Lung (tissue), 12 donors: ENCODE results near the gene AFF1. TPM values are rescaled to one million over a fixed set of nuclear protein-coding genes. Genes with fewer than 3 reads are reported as not detected.
"Not testable (repeated sequence)": the region's sequence is repeated elsewhere in the genome, so short reads cannot be mapped to it uniquely, and the experiment has no call there.

Experiments used
- ATAC-seq: fragments of 200-7000 bp; cut with Tn5 transposase; one replicate; pipeline ENCODE4 v1.9.1; 2020; ENCODE audit warnings: moderate number of reproducible peaks; ENCODE audit not compliant: insufficient read depth, low FRiP score
- DNase-seq, 3 donors: peaks; one replicate each; pipeline ENCODE4 v3.0.0-alpha.2; 2013 to 2017
- H3K27ac ChIP-seq, 2 donors: one replicate each; pipeline ENCODE4 v1.5.1; 2013; ENCODE audit warnings: mild to moderate bottlenecking in 2 of 2, moderate library complexity in 2 of 2, control low read depth in 1 of 2, inconsistent platforms in 1 of 2, low read depth in 1 of 2, low read length in 1 of 2
- H3K27me3 ChIP-seq, 3 donors: one replicate each; pipeline ENCODE4 v1.5.1; 2013; ENCODE audit warnings: low read length in 2 of 3; ENCODE audit not compliant: control insufficient read depth in 3 of 3, insufficient read depth in 3 of 3
- H3K36me3 ChIP-seq, 4 donors: one replicate each; pipeline ENCODE4 v1.5.1; 2013; ENCODE audit warnings: low read length in 4 of 4, mild to moderate bottlenecking in 1 of 4, moderate library complexity in 1 of 4; ENCODE audit not compliant: control insufficient read depth in 4 of 4, insufficient read depth in 4 of 4
- H3K4me1 ChIP-seq, 5 donors: one replicate each; pipeline ENCODE4 v1.5.1; 2013; ENCODE audit warnings: low read length in 5 of 5, mild to moderate bottlenecking in 2 of 5, moderate library complexity in 1 of 5; ENCODE audit not compliant: control insufficient read depth in 5 of 5, insufficient read depth in 5 of 5
- H3K4me3 ChIP-seq: one replicate; pipeline ENCODE4 v1.5.1; 2013; ENCODE audit warnings: mild to moderate bottlenecking, control low read depth, moderate library complexity
- H3K9ac ChIP-seq, 2 donors: one replicate each; pipeline ENCODE4 v1.5.1; 2013; ENCODE audit warnings: low read length in 2 of 2, control low read depth in 1 of 2; ENCODE audit not compliant: insufficient read depth in 1 of 2
- H3K9me3 ChIP-seq, 4 donors: one replicate each; pipeline ENCODE4 v1.5.1; 2013; ENCODE audit warnings: low read length in 3 of 4, mild to moderate bottlenecking in 1 of 4, moderate library complexity in 1 of 4; ENCODE audit not compliant: control insufficient read depth in 4 of 4, insufficient read depth in 3 of 4
- WGBS, 2 donors: extraction: QIAGEN DNeasy Blood & Tissue Kit; methylation state at CpG; one replicate each; pipeline ENCODE4 v1.1.7; 2013; 5-methylcytosine and 5-hydroxymethylcytosine counted together
- polyA plus RNA-seq, 2 donors: library from polyadenylated mRNA; stranded (reverse); fragments of 200-250 nt; gene quantifications; one replicate each; pipeline ENCODE4 v1.2.1, GENCODE V29; 2013
- total RNA-seq, 2 donors: library from RNA; depleted of rRNA in 1 of 2; stranded (reverse); fragments of >200 nt in 1 of 2; gene quantifications; one replicate each; pipeline ENCODE4 v1.2.1, GENCODE V29; 2014 to 2021
- TF ChIP-seq, protein P1 (sequence below): IDR thresholded peaks from 2 replicates; pipeline ENCODE4 v1.5.1; 2012; ENCODE audit warnings: mild to moderate bottlenecking; ENCODE audit errors: control extremely low read depth, extremely low read depth
- donor health status: control.
- donor health status: control.
- donor health status: Bipolar disorder and iron deficiency.
- donor health status: healthy.
- donor health status: DM: yes; HTN: yes; CAD: no.

Gene AFF1
- total and polyA plus RNA-seq, 4 donors = 9.5 to 79.0 (median 35.8) TPM

DNA sequence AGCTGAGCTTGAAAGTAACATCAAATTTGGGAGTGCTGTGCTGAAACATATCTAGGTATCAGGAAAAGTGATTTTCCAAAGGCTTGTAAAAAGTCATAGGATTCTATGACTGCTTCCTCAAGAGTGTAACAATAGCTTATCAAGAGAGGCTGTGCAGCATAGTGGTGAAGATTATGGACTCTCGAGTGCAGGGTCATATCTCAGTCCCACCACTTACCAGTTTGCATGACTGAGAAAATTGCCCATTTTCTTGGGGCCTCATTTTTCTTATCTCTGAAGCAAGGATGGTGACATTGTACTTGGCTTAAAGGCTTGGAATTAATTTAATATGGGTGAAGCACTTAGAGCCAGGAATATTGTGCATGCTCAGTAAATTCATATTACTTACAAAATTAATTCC, 57.2 kb downstream of the AFF1 start:
- Histone ChIP-seq H3K36me3 (no peaks in the 10 kb centered on the region), H3K27ac (no peak overlapping the region), H3K27me3 (no peaks in the 10 kb centered on the region), H3K9ac (no peak overlapping the region), H3K4me1 (peaks cover 0 to 10% (median 0%) of the 10 kb centered on the region in 5 donors), H3K4me3 (no peak overlapping the region), H3K9me3 (no peaks in the 10 kb centered on the region)
- DNase-seq = no peak
- WGBS, 2 donors = 87 to 96% methylated on average over 1 of the region's 1 CpG
- TF ChIP-seq, protein P1, sequence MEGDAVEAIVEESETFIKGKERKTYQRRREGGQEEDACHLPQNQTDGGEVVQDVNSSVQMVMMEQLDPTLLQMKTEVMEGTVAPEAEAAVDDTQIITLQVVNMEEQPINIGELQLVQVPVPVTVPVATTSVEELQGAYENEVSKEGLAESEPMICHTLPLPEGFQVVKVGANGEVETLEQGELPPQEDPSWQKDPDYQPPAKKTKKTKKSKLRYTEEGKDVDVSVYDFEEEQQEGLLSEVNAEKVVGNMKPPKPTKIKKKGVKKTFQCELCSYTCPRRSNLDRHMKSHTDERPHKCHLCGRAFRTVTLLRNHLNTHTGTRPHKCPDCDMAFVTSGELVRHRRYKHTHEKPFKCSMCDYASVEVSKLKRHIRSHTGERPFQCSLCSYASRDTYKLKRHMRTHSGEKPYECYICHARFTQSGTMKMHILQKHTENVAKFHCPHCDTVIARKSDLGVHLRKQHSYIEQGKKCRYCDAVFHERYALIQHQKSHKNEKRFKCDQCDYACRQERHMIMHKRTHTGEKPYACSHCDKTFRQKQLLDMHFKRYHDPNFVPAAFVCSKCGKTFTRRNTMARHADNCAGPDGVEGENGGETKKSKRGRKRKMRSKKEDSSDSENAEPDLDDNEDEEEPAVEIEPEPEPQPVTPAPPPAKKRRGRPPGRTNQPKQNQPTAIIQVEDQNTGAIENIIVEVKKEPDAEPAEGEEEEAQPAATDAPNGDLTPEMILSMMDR = no peak
- ATAC-seq = no peak

DNA sequence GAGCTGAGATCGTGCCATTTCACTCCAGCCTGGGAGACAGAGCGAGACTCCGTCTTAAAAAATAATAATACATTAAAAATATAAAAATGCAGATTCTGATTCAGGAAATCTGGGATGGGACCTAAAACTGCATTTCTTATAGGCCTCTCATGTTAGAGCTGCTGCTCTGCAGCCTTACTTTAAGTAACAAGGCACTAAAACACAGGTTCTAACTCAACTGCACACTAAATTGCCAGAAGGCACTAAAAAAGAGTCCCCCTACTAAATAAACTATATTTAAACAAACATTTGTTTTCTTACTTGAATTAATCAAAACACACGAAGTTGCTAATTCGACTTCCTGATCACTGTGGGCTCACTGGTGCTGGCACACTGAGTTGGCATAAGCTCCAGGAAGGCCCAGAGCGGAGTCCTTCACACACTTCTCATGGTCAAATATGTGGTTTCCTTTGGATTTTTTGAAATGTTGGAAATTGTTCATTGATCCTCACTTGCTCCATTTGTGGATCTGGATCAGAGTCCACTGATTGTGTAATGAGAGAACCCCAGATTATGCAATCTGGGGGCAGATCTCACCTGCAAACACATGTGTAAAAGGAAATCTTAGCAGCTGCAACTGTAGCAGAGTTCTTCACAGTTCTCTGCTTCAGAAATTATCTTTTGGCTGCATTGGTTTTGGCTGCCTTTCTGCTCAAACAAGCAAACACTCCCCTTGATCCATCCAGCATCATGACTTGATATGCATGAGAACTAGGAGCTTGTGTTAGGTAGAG, 59.3 kb downstream of the AFF1 start:
- Histone ChIP-seq H3K4me1 (peaks cover 0 to 18% (median under 1%) of the 10 kb centered on the region in 5 donors), H3K4me3 (no peak overlapping the region), H3K9ac (no peak overlapping the region), H3K27ac (peak overlapping the region in 1 of 2 donors; percentile 24), H3K27me3 (no peaks in the 10 kb centered on the region), H3K9me3 (no peaks in the 10 kb centered on the region), H3K36me3 (no peaks in the 10 kb centered on the region)
- ATAC-seq (no peak), DNase-seq (no peak)
- 64 to 65% methylated on average over 6 of the region's 6 CpGs for WGBS, 2 donors
- TF ChIP-seq, protein P1 = no peak

DNA sequence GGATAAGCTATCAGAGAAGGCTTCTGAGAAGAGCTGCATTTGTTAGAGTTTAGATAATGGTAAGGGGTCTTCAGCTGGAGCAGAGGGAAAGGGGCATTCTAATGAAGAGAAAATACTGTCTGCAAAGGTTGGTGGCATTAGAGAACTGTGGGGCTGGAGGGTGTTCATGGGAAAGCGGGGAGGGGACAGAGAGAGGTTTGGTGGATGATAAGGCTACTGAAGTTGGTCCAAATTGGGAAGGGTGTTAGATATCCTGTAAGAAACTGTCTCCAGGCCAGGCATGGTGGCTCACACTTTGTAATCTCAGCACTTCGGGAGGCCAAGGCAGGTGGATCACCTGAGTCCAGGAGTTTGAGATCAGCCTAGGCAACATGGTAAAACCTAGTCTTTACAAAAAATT, 59.9 kb downstream of the AFF1 start:
- no peaks in the 10 kb centered on the region for H3K9me3 ChIP-seq
- H3K27me3 ChIP-seq = no peaks in the 10 kb centered on the region
- no peak overlapping the region for H3K9ac ChIP-seq
- DNase-seq (no peak), ATAC-seq (no peak)
- 97 to 98% methylated on average over 2 of the region's 2 CpGs for WGBS, 2 donors
- no peak overlapping the region for H3K27ac ChIP-seq
- no peaks in the 10 kb centered on the region for H3K36me3 ChIP-seq
- TF ChIP-seq, protein P1 = no peak
- H3K4me3 ChIP-seq = no peak overlapping the region
- H3K4me1 ChIP-seq = peaks cover 0 to 24% (median 4%) of the 10 kb centered on the region in 5 donors

DNA sequence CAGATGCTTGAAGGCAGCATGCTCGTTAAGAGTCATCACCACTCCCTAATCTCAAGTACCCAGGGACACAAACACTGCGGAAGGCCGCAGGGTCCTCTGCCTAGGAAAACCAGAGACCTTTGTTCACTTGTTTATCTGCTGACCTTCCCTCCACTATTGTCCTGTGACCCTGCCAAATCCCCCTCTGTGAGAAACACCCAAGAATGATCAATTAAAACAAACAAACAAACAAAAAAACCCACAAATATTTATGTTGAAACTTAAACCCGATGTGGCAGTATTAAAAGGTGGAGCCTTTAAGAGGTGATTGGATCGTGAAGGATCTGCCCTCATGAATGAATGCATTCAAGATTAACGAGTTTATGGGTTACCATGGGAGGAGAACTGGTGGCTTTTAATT, 61.7 kb downstream of the AFF1 start:
- H3K4me1 ChIP-seq = peaks cover 4 to 33% (median 6%) of the 10 kb centered on the region in 5 donors
- not testable (repeated sequence) for H3K36me3 ChIP-seq, H3K27me3 ChIP-seq, H3K27ac ChIP-seq, H3K9ac ChIP-seq, DNase-seq, ATAC-seq, H3K4me3 ChIP-seq, H3K9me3 ChIP-seq
- 70 to 90% methylated on average over 3 of the region's 6 CpGs for WGBS, 2 donors
